Smooth muscle cell of the brain vasculature (primary cell): ENCODE results near the gene NCAPD2.

Source experiments
- DNase-seq: peaks from one replicate; pipeline ENCODE4 v3.0.0-alpha.2; 2012; ENCODE audit warnings: low read depth, low spot score

The NCAPD2 gene

GRCh38 chr12:6574576-6575295 lies 80.8 kb downstream of the NCAPD2 start:
- no peak for DNase-seq

- no peak for DNase-seq
These were observed 81.7 kb downstream of the NCAPD2 start for GRCh38 chr12:6575648-6576047.
